Activated T-helper 2 cell treated with anti-CD3 and anti-CD28 coated beads, Interferon-gamma antibody, Interleukin-2, Interleukin-4, amounts not matched to agents 10 μg/mL and 5 μg/mL and 100 μg/mL, durations not matched to agents 14 hours and 24 hours and 36 hours (primary cell): ENCODE results near the gene PTH1R. TPM values are rescaled to one million over a fixed set of nuclear protein-coding genes. Genes with fewer than 3 reads are reported as not detected.

Experiments used
- DNase-seq: peaks from one replicate; pipeline ENCODE4 v3.0.0; 2021; ENCODE audit warnings: low spot score
- H3K27ac Mint-ChIP-seq: one replicate; pipeline ENCODE4 v1.8.0; 2021; ENCODE audit warnings: mixed read lengths
- H3K27me3 Mint-ChIP-seq: one replicate; pipeline ENCODE4 v1.8.0; 2021; ENCODE audit warnings: low read depth, mixed read lengths
- H3K36me3 Mint-ChIP-seq: one replicate; pipeline ENCODE4 v1.8.0; 2021; ENCODE audit warnings: low read depth, mixed read lengths
- H3K4me1 Mint-ChIP-seq: one replicate; pipeline ENCODE4 v1.8.0; 2021; ENCODE audit warnings: low read depth, mixed read lengths
- H3K4me3 Mint-ChIP-seq: one replicate; pipeline ENCODE4 v1.8.0; 2021; ENCODE audit warnings: low read depth, mild to moderate bottlenecking, moderate library complexity, mixed read lengths
- H3K9me3 Mint-ChIP-seq: one replicate; pipeline ENCODE4 v1.8.0; 2021; ENCODE audit warnings: mixed read lengths
- intact Hi-C: fragments of 100-400 bp; cut with micrococcal nuclease; formaldehyde crosslinking; loops from one replicate; pipeline ENCODE4 v1.15.1; 2023
- total RNA-seq: library from RNA; stranded (reverse); gene quantifications from 2 replicates; pipeline ENCODE4 v1.2.3, GENCODE V29; 2022

PTH1R gene
- total RNA-seq = not detected in 2 replicates

GRCh38 chr3:46877406-46878125 is at the start of gene PTH1R:
Gene PTH1R, plus strand, starts transcription at chr3:46877721. Its CDS starts 5,839 bp downstream, at chr3:46883560.
- H3K4me3 Mint-ChIP-seq = no peak within 1 kb of the TSS
- intact Hi-C loops = no loop called here

GRCh38 chr3:46829699-46830208 is 47.8 kb upstream of the PTH1R start:
- H3K9me3 Mint-ChIP-seq = no peaks in the 10 kb centered on the region
- peaks cover 11% of the 10 kb centered on the region for H3K4me1 Mint-ChIP-seq
- H3K36me3 Mint-ChIP-seq = no peaks in the 10 kb centered on the region
- H3K27me3 Mint-ChIP-seq = peaks cover 10% of the 10 kb centered on the region
- no peak overlapping the region for H3K4me3 Mint-ChIP-seq
- no peak for DNase-seq
- no peak overlapping the region for H3K27ac Mint-ChIP-seq
- intact Hi-C loops = no loop called here

More at GRCh38 chr3:46877406-46878125, at the start of gene PTH1R:
- Mint-ChIP-seq H3K4me1 (peaks cover 7% of the 10 kb centered on the region), H3K27me3 (peaks cover 38% of the 10 kb centered on the region), H3K27ac (no peak within 1 kb of the TSS), H3K36me3 (no peaks in the 10 kb centered on the region), H3K9me3 (no peaks in the 10 kb centered on the region)
- no peak for DNase-seq

GRCh38 chr3:46830801-46831200 is 46.7 kb upstream of the PTH1R start:
- H3K4me3 Mint-ChIP-seq = no peak overlapping the region
- no peak overlapping the region for H3K27ac Mint-ChIP-seq
- H3K36me3 Mint-ChIP-seq = no peaks in the 10 kb centered on the region
- intact Hi-C loops = no loop called here
- DNase-seq = no peak
- peaks cover 4% of the 10 kb centered on the region for H3K27me3 Mint-ChIP-seq
- H3K4me1 Mint-ChIP-seq = peaks cover 11% of the 10 kb centered on the region
- H3K9me3 Mint-ChIP-seq = no peaks in the 10 kb centered on the region

GRCh38 chr3:46831316-46831715 is 46.2 kb upstream of the PTH1R start:
- Mint-ChIP-seq H3K4me3 (no peak overlapping the region), H3K9me3 (no peaks in the 10 kb centered on the region), H3K27me3 (peaks cover 4% of the 10 kb centered on the region), H3K36me3 (no peaks in the 10 kb centered on the region), H3K27ac (no peak overlapping the region), H3K4me1 (peaks cover 11% of the 10 kb centered on the region)
- intact Hi-C loops = no loop called here
- DNase-seq = no peak

- Mint-ChIP-seq H3K27ac (no peak overlapping the region), H3K27me3 (peaks cover 2% of the 10 kb centered on the region), H3K36me3 (no peaks in the 10 kb centered on the region), H3K9me3 (no peaks in the 10 kb centered on the region), H3K4me3 (no peak overlapping the region), H3K4me1 (peaks cover 11% of the 10 kb centered on the region)
- intact Hi-C loops = no loop called here
- DNase-seq = no peak
Observed at GRCh38 chr3:46831841-46832240, 45.7 kb upstream of the PTH1R start.

- DNase-seq = no peak
- Mint-ChIP-seq H3K36me3 (peaks cover 4% of the 10 kb centered on the region), H3K27me3 (no peaks in the 10 kb centered on the region), H3K9me3 (peaks cover 13% of the 10 kb centered on the region), H3K4me1 (peaks cover 5% of the 10 kb centered on the region), H3K4me3 (no peak overlapping the region), H3K27ac (no peak overlapping the region)
- intact Hi-C loops = no loop called here
Observed at GRCh38 chr3:46833346-46834300, 43.9 kb upstream of the PTH1R start.

GRCh38 chr3:46835054-46835453 is 42.5 kb upstream of the PTH1R start:
- no peak for DNase-seq
- Mint-ChIP-seq H3K27ac (no peak overlapping the region), H3K36me3 (peaks cover 4% of the 10 kb centered on the region), H3K4me1 (no peaks in the 10 kb centered on the region), H3K4me3 (no peak overlapping the region), H3K9me3 (peaks cover 20% of the 10 kb centered on the region), H3K27me3 (no peaks in the 10 kb centered on the region)
- intact Hi-C loops = no loop called here

- Mint-ChIP-seq H3K36me3 (peaks cover 7% of the 10 kb centered on the region), H3K9me3 (peaks cover 24% of the 10 kb centered on the region), H3K27ac (no peak overlapping the region), H3K4me3 (no peak overlapping the region), H3K4me1 (no peaks in the 10 kb centered on the region), H3K27me3 (peaks cover 2% of the 10 kb centered on the region)
- DNase-seq = no peak
- intact Hi-C loops = no loop called here
Observed at GRCh38 chr3:46835491-46835890, 42.0 kb upstream of the PTH1R start.

- no peak for DNase-seq
- intact Hi-C loops = no loop called here
- no peak overlapping the region for H3K27ac Mint-ChIP-seq
- peaks cover 37% of the 10 kb centered on the region for H3K9me3 Mint-ChIP-seq
- H3K4me1 Mint-ChIP-seq = no peaks in the 10 kb centered on the region
- peaks cover 15% of the 10 kb centered on the region for H3K27me3 Mint-ChIP-seq
- peaks cover 11% of the 10 kb centered on the region for H3K36me3 Mint-ChIP-seq
- no peak overlapping the region for H3K4me3 Mint-ChIP-seq
Observed at GRCh38 chr3:46838301-46838700, 39.2 kb upstream of the PTH1R start.

GRCh38 chr3:46840491-46840890 is 37.0 kb upstream of the PTH1R start:
- H3K36me3 Mint-ChIP-seq = peaks cover 11% of the 10 kb centered on the region
- no peak overlapping the region for H3K27ac Mint-ChIP-seq
- H3K9me3 Mint-ChIP-seq = peaks cover 37% of the 10 kb centered on the region
- DNase-seq = no peak
- H3K4me3 Mint-ChIP-seq = no peak overlapping the region
- peaks cover 24% of the 10 kb centered on the region for H3K27me3 Mint-ChIP-seq
- intact Hi-C loops = no loop called here
- H3K4me1 Mint-ChIP-seq = no peaks in the 10 kb centered on the region

- Mint-ChIP-seq H3K4me1 (no peaks in the 10 kb centered on the region), H3K4me3 (no peak overlapping the region), H3K9me3 (peaks cover 25% of the 10 kb centered on the region), H3K27ac (no peak overlapping the region), H3K36me3 (peaks cover 7% of the 10 kb centered on the region), H3K27me3 (peaks cover 24% of the 10 kb centered on the region)
- intact Hi-C loops = no loop called here
- no peak for DNase-seq
Observed at GRCh38 chr3:46843508-46843907, 34.0 kb upstream of the PTH1R start.

- peak overlapping the region; percentile 41 for H3K4me3 Mint-ChIP-seq
- H3K27ac Mint-ChIP-seq = peak overlapping the region; percentile 35
- no peak for DNase-seq
- H3K9me3 Mint-ChIP-seq = peaks cover 18% of the 10 kb centered on the region
- intact Hi-C loops = no loop called here
- H3K36me3 Mint-ChIP-seq = peaks cover 6% of the 10 kb centered on the region
- no peaks in the 10 kb centered on the region for H3K4me1 Mint-ChIP-seq
- peaks cover 24% of the 10 kb centered on the region for H3K27me3 Mint-ChIP-seq
Observed at GRCh38 chr3:46844397-46844796, 33.1 kb upstream of the PTH1R start.

- Mint-ChIP-seq H3K4me3 (peak overlapping the region; percentile 54), H3K4me1 (no peaks in the 10 kb centered on the region), H3K27ac (no peak overlapping the region), H3K36me3 (peaks cover 6% of the 10 kb centered on the region), H3K9me3 (peaks cover 17% of the 10 kb centered on the region), H3K27me3 (peaks cover 24% of the 10 kb centered on the region)
- no peak for DNase-seq
- intact Hi-C loops = no loop called here
Observed at GRCh38 chr3:46844881-46845312, 32.6 kb upstream of the PTH1R start.
